ENCODE results near the gene WDFY4.

Gene WDFY4

GRCh38 chr10:48799341-48800006 is 114.8 kb downstream of the WDFY4 start:
- DNase-seq = no peak

- DNase-seq = no peak
Measured at GRCh38 chr10:48800007-48800675, 115.5 kb downstream of the WDFY4 start.

- no peak for DNase-seq
Measured at GRCh38 chr10:48801001-48801421, 116.3 kb downstream of the WDFY4 start.

GRCh38 chr10:48802611-48803071 is 118.0 kb downstream of the WDFY4 start:
- DNase-seq = no peak

GRCh38 chr10:48803801-48804584 is 119.3 kb downstream of the WDFY4 start:
- DNase-seq = no peak

GRCh38 chr10:48804740-48805182 is 120.1 kb downstream of the WDFY4 start:
- DNase-seq = no peak

GRCh38 chr10:48805411-48805810 is 120.7 kb downstream of the WDFY4 start:
- no peak for DNase-seq

GRCh38 chr10:48805848-48806247 is 121.2 kb downstream of the WDFY4 start:
- DNase-seq = no peak

- no peak for DNase-seq
Measured at GRCh38 chr10:48806342-48806741, 121.7 kb downstream of the WDFY4 start.

GRCh38 chr10:48807791-48808470 is 123.3 kb downstream of the WDFY4 start:
- DNase-seq = no peak

- DNase-seq = no peak
Measured at GRCh38 chr10:48809261-48809660, 124.6 kb downstream of the WDFY4 start.

GRCh38 chr10:48811461-48811860 is 126.8 kb downstream of the WDFY4 start:
- no peak for DNase-seq

- no peak for DNase-seq
Measured at GRCh38 chr10:48811917-48812316, 127.2 kb downstream of the WDFY4 start.

- DNase-seq = no peak
Measured at GRCh38 chr10:48813291-48813690, 128.6 kb downstream of the WDFY4 start.

- no peak for DNase-seq
Measured at GRCh38 chr10:48813825-48814224, 129.2 kb downstream of the WDFY4 start.

- no peak for DNase-seq
Measured at GRCh38 chr10:48814933-48815332, 130.3 kb downstream of the WDFY4 start.

- no peak for DNase-seq
Measured at GRCh38 chr10:48817141-48817540, 132.5 kb downstream of the WDFY4 start.

GRCh38 chr10:48818081-48818480 is 133.4 kb downstream of the WDFY4 start:
- DNase-seq = no peak

GRCh38 chr10:48818861-48819520 is 134.3 kb downstream of the WDFY4 start:
- DNase-seq = no peak

- no peak for DNase-seq
Measured at GRCh38 chr10:48819783-48820182, 135.1 kb downstream of the WDFY4 start.

- DNase-seq = no peak
Measured at GRCh38 chr10:48820231-48820630, 135.6 kb downstream of the WDFY4 start.

- DNase-seq = no peak
Measured at GRCh38 chr10:48820699-48821098, 136.0 kb downstream of the WDFY4 start.

GRCh38 chr10:48821111-48821510 is 136.4 kb downstream of the WDFY4 start:
- DNase-seq = no peak

All from NCI-H1048 (cell line).